Cardiac muscle cell (in vitro differentiated cells and primary cell): Measurements from ENCODE around the gene KLHL33. TPM values are rescaled to one million over a fixed set of nuclear protein-coding genes. Genes with fewer than 3 reads are reported as not detected.

Experiments used
- DNase-seq, 2 donors: peaks; one replicate each; pipeline versions ENCODE4 v3.0.0 to v3.0.0-alpha.2; 2010 to 2017; ENCODE audit warnings: low read depth in 1 of 2, low spot score in 1 of 2
- H3K27ac ChIP-seq: fragments of 200-600 bp; sonication (generic); 2 replicates; pipeline ENCODE4 v1.5.1; 2016
- H3K27me3 ChIP-seq: fragments of 200-600 bp; sonication (generic); 2 replicates; pipeline ENCODE4 v1.6.0; 2016; ENCODE audit warnings: control low read depth
- H3K36me3 ChIP-seq: fragments of 200-600 bp; sonication (generic); 2 replicates; pipeline ENCODE4 v1.5.1; 2016; ENCODE audit warnings: control low read depth
- H3K4me1 ChIP-seq: fragments of 200-600 bp; sonication (generic); 2 replicates; pipeline ENCODE4 v1.8.1; 2017; ENCODE audit warnings: low read depth, mild to moderate bottlenecking, mixed run types
- H3K4me3 ChIP-seq: fragments of 200-600 bp; sonication (generic); 2 replicates; pipeline ENCODE4 v1.5.1; 2016; ENCODE audit warnings: mild to moderate bottlenecking
- H3K9me3 ChIP-seq: fragments of 200-600 bp; sonication (generic); 2 replicates; pipeline ENCODE4 v1.5.1; 2017; ENCODE audit warnings: low read depth, mild to moderate bottlenecking, control low read depth
- polyA plus RNA-seq: library from polyadenylated mRNA; unstranded; fragments of >200 nt; fragmentation: Nextera tagmentation; extraction: Ambion mirVana; gene quantifications from 2 replicates; pipeline ENCODE4 v1.2.1, GENCODE V29; 2016
- total RNA-seq: library from RNA; depleted of rRNA; stranded (reverse); fragments of >200 nt; gene quantifications from 2 replicates; pipeline ENCODE4 v1.2.3, GENCODE V29; 2016
- TF ChIP-seq, protein P1 (sequence below): IDR thresholded peaks from 2 replicates; pipeline ENCODE4 v1.5.1; 2012; ENCODE audit warnings: low read depth, mild to moderate bottlenecking, low read length

KLHL33 gene
- total and polyA plus RNA-seq, 2 experiments from 2014 or later = not detected

DNA sequence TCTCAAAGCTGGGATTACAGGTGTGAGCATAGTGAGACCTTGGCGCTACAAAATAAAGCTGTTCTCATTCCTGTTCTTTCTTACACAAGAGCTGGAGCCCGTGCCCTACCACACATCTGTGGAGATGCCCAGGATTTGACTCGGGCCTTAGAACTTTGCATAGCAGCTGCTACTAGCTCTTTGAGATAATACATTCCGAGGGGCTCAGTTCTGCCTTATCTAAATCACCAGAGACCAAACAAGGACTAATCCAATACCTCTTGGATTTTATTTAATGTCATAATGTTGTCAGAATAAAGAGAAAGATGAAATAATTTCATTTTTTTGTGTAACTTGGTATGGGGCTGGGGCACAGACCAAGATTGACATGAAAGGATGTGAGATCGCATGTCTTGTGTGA, 40.8 kb upstream of the KLHL33 start:
- H3K9me3 ChIP-seq = no peaks in the 10 kb centered on the region
- peaks cover 32% of the 10 kb centered on the region for H3K36me3 ChIP-seq
- peak overlapping the region; percentile 80 for H3K27ac ChIP-seq
- no peaks in the 10 kb centered on the region for H3K27me3 ChIP-seq
- DNase-seq = no peak
- H3K4me3 ChIP-seq = no peak overlapping the region
- H3K4me1 ChIP-seq = peaks cover 9% of the 10 kb centered on the region
- TF ChIP-seq, protein P1, sequence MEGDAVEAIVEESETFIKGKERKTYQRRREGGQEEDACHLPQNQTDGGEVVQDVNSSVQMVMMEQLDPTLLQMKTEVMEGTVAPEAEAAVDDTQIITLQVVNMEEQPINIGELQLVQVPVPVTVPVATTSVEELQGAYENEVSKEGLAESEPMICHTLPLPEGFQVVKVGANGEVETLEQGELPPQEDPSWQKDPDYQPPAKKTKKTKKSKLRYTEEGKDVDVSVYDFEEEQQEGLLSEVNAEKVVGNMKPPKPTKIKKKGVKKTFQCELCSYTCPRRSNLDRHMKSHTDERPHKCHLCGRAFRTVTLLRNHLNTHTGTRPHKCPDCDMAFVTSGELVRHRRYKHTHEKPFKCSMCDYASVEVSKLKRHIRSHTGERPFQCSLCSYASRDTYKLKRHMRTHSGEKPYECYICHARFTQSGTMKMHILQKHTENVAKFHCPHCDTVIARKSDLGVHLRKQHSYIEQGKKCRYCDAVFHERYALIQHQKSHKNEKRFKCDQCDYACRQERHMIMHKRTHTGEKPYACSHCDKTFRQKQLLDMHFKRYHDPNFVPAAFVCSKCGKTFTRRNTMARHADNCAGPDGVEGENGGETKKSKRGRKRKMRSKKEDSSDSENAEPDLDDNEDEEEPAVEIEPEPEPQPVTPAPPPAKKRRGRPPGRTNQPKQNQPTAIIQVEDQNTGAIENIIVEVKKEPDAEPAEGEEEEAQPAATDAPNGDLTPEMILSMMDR = no peak

DNA sequence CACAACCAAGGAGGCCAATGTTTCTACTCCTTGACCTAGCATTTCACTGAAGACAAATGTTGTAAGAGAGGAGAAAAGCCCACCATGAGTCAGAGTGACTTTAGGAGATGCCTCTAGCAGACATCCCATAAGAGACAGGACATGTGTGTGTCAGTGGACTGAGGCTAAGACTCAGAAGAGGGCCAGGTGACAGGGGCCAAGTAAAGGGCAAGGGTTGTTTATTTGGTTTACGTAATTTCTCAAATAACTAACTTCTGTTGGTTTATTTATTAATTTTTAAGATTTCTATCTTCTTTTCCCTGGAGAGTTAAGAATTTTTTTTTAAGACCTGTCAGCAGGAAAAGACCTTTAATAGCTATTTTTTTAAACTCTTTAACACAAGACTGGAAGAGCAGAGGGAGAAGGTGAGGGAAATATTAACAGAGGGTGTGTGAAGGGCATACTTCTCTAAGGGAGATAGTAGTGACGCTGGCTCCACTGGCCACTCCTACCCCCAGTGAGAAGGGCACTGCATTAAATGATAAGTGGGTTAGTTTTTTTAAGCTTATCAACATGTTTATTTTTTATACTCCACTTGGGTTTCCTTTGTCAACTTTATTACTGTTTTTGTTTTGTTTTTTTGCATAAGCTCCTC, 36.7 kb upstream of the KLHL33 start:
- peaks cover 14% of the 10 kb centered on the region for H3K4me1 ChIP-seq
- no peak overlapping the region for H3K4me3 ChIP-seq
- no peak for DNase-seq
- no peak overlapping the region for H3K27ac ChIP-seq
- no peaks in the 10 kb centered on the region for H3K9me3 ChIP-seq
- H3K36me3 ChIP-seq = peaks cover 32% of the 10 kb centered on the region
- H3K27me3 ChIP-seq = no peaks in the 10 kb centered on the region
- TF ChIP-seq, protein P1 = no peak

DNA sequence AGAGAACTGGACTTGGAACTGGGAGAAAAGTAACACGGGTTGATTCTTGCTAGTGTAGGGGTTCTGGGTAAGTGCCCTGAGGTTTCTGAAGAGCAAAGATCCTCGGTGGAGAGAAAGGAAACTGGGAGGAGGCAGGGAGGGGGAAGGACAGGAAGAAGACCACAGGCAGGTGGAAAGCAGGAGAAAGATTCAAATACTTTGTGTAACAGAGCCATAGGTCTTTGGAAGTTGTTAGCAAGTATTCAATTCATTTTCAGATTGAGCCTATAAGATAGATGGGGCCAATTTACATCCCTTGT, 34.6 kb upstream of the KLHL33 start:
- Histone ChIP-seq H3K36me3 (peaks cover 18% of the 10 kb centered on the region), H3K4me1 (peaks cover 7% of the 10 kb centered on the region), H3K9me3 (no peaks in the 10 kb centered on the region), H3K4me3 (peak overlapping the region; percentile 70), H3K27me3 (no peaks in the 10 kb centered on the region), H3K27ac (no peak overlapping the region)
- DNase-seq = no peak
- TF ChIP-seq, protein P1 = no peak

DNA sequence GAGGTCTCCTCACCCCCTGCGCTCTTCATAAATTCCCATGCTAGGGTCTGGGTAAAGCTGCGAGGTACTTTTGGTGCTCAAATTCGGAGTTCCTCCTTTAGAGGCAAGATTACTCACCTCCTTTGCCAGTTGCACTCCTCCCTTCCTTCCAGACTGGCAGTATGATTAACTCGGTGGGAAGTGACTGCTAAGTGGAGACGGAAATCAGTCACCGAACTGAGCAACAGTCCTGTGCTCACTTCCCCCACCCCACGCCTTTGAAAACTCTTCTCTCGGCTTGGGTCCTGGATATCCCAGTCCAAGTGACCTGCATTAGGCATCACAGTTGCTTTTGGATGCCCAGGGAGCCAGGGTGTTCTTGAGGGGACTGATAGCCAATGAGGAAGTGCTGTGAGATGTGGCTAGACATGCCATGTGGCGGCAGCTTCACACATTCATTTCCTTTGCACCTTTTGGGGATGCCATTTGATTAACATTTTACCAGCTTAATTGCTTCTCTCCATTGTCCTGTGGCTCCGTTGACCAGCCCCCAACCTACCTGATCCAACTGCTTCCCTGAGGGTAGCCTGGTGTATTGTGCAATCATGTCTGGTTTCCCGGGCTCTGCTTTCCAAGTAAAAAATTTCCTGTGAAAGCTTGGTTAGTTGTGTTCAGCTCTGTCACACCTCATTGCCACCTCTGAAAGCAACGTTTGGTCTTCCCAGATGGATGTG, 34.1 kb upstream of the KLHL33 start:
- Histone ChIP-seq H3K4me1 (peaks cover 7% of the 10 kb centered on the region), H3K27me3 (no peaks in the 10 kb centered on the region), H3K36me3 (peaks cover 13% of the 10 kb centered on the region), H3K9me3 (no peaks in the 10 kb centered on the region), H3K27ac (peak overlapping the region; percentile 76), H3K4me3 (peak overlapping the region; percentile 70)
- peak; percentile 15 to 59 for DNase-seq
- TF ChIP-seq, protein P1 = no peak

DNA sequence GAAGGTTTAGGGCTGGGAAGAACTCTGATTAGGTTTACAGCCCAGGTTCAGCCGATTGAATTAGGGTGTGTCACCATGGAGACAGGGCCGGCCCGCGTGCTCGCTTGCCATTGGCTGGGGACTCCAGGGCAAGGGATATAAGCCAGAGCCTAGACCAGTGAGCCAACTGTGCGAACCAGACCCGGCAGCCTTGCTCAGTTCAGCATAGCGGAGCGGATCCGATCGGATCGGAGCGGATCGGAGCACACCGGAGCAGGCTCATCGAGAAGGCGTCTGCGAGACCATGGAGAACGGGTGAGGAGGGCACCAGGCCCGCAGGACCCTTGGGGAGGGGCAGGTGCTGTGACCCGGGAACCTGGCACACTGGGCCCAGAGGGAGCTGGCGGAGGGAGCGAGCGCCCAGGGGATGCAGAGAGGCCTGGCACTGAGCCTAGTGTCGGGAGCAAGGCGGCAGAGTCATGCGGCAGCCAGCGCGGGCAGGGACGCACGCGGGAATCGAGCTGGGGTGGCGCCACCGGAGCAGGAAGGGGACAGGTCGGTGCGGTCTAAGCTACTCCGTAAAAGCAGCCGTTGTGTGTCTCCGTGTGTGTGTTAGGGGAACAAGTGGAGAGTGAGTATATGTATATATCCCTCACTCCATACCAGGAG, 33.4 kb upstream of the KLHL33 start, which contains the start of gene PNP:
Gene PNP (plus strand): TSS at position 165 of the 648 bp plus-strand sequence. CDS start 119 bp downstream, at position 284.
- H3K27ac ChIP-seq = peak within 1 kb of the TSS; percentile 76
- TF ChIP-seq, protein P1 = no peak
- no peaks in the 10 kb centered on the region for H3K27me3 ChIP-seq
- H3K9me3 ChIP-seq = no peaks in the 10 kb centered on the region
- H3K36me3 ChIP-seq = peaks cover 7% of the 10 kb centered on the region
- peak within 1 kb of the TSS; percentile 70 for H3K4me3 ChIP-seq
- peak; percentile 90 to 92 for DNase-seq
- peaks cover 7% of the 10 kb centered on the region for H3K4me1 ChIP-seq
